HG03469 (cell line): ENCODE results near the gene AIMP2.
"Not testable (repeated sequence)": the region's sequence is repeated elsewhere in the genome, so short reads cannot be mapped to it uniquely, and the experiment has no call there.

Source experiments
- ATAC-seq: cut with Tn5 transposase; IDR thresholded peaks from one replicate; pipeline ENCODE4 v1.9.1; 2021; ENCODE audit warnings: mild to moderate bottlenecking, moderate library complexity, moderate number of reproducible peaks; ENCODE audit not compliant: unreplicated experiment

Gene AIMP2

GRCh38 chr7:6008668-6009611 is at the start of gene AIMP2, which contains the start of gene PMS2:
Gene AIMP2, plus strand, starts transcription at chr7:6009272. Its CDS starts 92 bp downstream, at chr7:6009364.
Gene PMS2, minus strand, starts transcription at chr7:6009049. Its CDS starts 30 bp downstream, at chr7:6009019.
- peak; percentile 79 for ATAC-seq

GRCh38 chr7:5963205-5963604 is 45.9 kb upstream of the AIMP2 start:
- not testable (repeated sequence) for ATAC-seq

- not testable (repeated sequence) for ATAC-seq
These were observed 45.3 kb upstream of the AIMP2 start for GRCh38 chr7:5963810-5964209.

GRCh38 chr7:5970347-5970911 is 38.6 kb upstream of the AIMP2 start, which contains the start of gene RSPH10B:
Gene RSPH10B, minus strand, starts transcription at chr7:5970689. Its CDS starts 3,573 bp downstream, at chr7:5967116.
- not testable (repeated sequence) for ATAC-seq

GRCh38 chr7:5973580-5973979 is 35.5 kb upstream of the AIMP2 start:
- ATAC-seq = not testable (repeated sequence)

- ATAC-seq = not testable (repeated sequence)
These were observed 29.3 kb upstream of the AIMP2 start for GRCh38 chr7:5979680-5980314.

GRCh38 chr7:5987061-5987460 is 22.0 kb upstream of the AIMP2 start:
- ATAC-seq = not testable (repeated sequence)

- no peak for ATAC-seq
These were observed 11.8 kb upstream of the AIMP2 start for GRCh38 chr7:5997210-5997808.

- ATAC-seq = no peak
These were observed 1.7 kb upstream of the AIMP2 start for GRCh38 chr7:6007386-6007785.

- not testable (repeated sequence) for ATAC-seq
These were observed 1.1 kb upstream of the AIMP2 start for GRCh38 chr7:6007835-6008590.

- ATAC-seq = not testable (repeated sequence)
These were observed 1.3 kb downstream of the AIMP2 start for GRCh38 chr7:6010370-6010769.

- no peak for ATAC-seq
These were observed 2.5 kb downstream of the AIMP2 start for GRCh38 chr7:6011541-6011940.

- no peak for ATAC-seq
These were observed 3.5 kb downstream of the AIMP2 start for GRCh38 chr7:6012355-6013104.

GRCh38 chr7:6015917-6016652 is 7.0 kb downstream of the AIMP2 start:
- ATAC-seq = no peak

- ATAC-seq = no peak
These were observed 7.5 kb downstream of the AIMP2 start for GRCh38 chr7:6016653-6016966.

- no peak for ATAC-seq
These were observed 11.6 kb downstream of the AIMP2 start for GRCh38 chr7:6020371-6021286.

GRCh38 chr7:6022707-6023106 is 13.6 kb downstream of the AIMP2 start:
- ATAC-seq = no peak

GRCh38 chr7:6023974-6024435 is 14.9 kb downstream of the AIMP2 start:
- ATAC-seq = no peak
